ACHN (cell line): Measurements from ENCODE around the gene NMUR1.

Experiments
- DNase-seq: peaks from one replicate; pipeline ENCODE4 v3.0.0-alpha.2; 2015
- in situ Hi-C: cut with HindIII; loops from 2 replicates; pipeline ENCODE4 v1.10.0; 2017; ENCODE audit warnings: low sequenced_read_pairs, low pct_ligation_motif_present, low pct_unique_long_range_greater_than_20kb

NMUR1 gene

GRCh38 chr2:231503766-231504165 is 26.5 kb downstream of the NMUR1 start:
- in situ Hi-C loops: no loop called here
- DNase-seq: no peak

- in situ Hi-C loops: no loop called here
Measured at GRCh38 chr2:231502596-231502995, 27.6 kb downstream of the NMUR1 start.

GRCh38 chr2:231497651-231498050 is 32.6 kb downstream of the NMUR1 start:
- in situ Hi-C loops: no loop called here
- no peak for DNase-seq

More at GRCh38 chr2:231502596-231502995, 27.6 kb downstream of the NMUR1 start:
- DNase-seq: no peak

- no peak for DNase-seq
- in situ Hi-C loops: no loop called here
Measured at GRCh38 chr2:231494669-231495068, 35.6 kb downstream of the NMUR1 start.

GRCh38 chr2:231490801-231491200 is 39.4 kb downstream of the NMUR1 start:
- in situ Hi-C loops: no loop called here

GRCh38 chr2:231489990-231490389 is 40.3 kb downstream of the NMUR1 start:
- no peak for DNase-seq
- in situ Hi-C loops: no loop called here

More at GRCh38 chr2:231490801-231491200, 39.4 kb downstream of the NMUR1 start:
- DNase-seq: no peak

- no peak for DNase-seq
- in situ Hi-C loops: no loop called here
Measured at GRCh38 chr2:231488331-231488730, 41.9 kb downstream of the NMUR1 start.

- DNase-seq: no peak
- in situ Hi-C loops: no loop called here
Measured at GRCh38 chr2:231486851-231487596, 43.2 kb downstream of the NMUR1 start.

- DNase-seq: no peak
- in situ Hi-C loops: no loop called here
Measured at GRCh38 chr2:231483398-231484329, 46.6 kb downstream of the NMUR1 start.

GRCh38 chr2:231482806-231483391 is 47.3 kb downstream of the NMUR1 start:
- peak; percentile 67 for DNase-seq
- in situ Hi-C loops: no loop called here

- in situ Hi-C loops: no loop called here
- no peak for DNase-seq
Measured at GRCh38 chr2:231480781-231481180, 49.5 kb downstream of the NMUR1 start.

GRCh38 chr2:231479455-231479854 is 50.8 kb downstream of the NMUR1 start:
- DNase-seq: no peak
- in situ Hi-C loops: no loop called here

- in situ Hi-C loops: no loop called here
- DNase-seq: no peak
Measured at GRCh38 chr2:231476920-231477319, 53.3 kb downstream of the NMUR1 start.

- no peak for DNase-seq
- in situ Hi-C loops: no loop called here
Measured at GRCh38 chr2:231475965-231476364, 54.3 kb downstream of the NMUR1 start.
